GM18951 (cell line): ENCODE measurements around the gene SLC6A9.

ENCODE experiments used
- POLR2A ChIP-seq: IDR thresholded peaks from 4 replicates; pipeline ENCODE4 v1.6.1; 2011; ENCODE audit warnings: mild to moderate bottlenecking; ENCODE audit not compliant: insufficient read length, insufficient read depth; ENCODE audit errors: extremely low read depth
- in situ Hi-C: fragments of 300-500 bp; cut with MboI; formaldehyde crosslinking; loops from one replicate; pipeline ENCODE4 v1.12.0; 2022; ENCODE audit warnings: low sequenced_read_pairs, mixed read lengths, inconsistent platforms; ENCODE audit not compliant: unreplicated experiment

The SLC6A9 gene

DNA sequence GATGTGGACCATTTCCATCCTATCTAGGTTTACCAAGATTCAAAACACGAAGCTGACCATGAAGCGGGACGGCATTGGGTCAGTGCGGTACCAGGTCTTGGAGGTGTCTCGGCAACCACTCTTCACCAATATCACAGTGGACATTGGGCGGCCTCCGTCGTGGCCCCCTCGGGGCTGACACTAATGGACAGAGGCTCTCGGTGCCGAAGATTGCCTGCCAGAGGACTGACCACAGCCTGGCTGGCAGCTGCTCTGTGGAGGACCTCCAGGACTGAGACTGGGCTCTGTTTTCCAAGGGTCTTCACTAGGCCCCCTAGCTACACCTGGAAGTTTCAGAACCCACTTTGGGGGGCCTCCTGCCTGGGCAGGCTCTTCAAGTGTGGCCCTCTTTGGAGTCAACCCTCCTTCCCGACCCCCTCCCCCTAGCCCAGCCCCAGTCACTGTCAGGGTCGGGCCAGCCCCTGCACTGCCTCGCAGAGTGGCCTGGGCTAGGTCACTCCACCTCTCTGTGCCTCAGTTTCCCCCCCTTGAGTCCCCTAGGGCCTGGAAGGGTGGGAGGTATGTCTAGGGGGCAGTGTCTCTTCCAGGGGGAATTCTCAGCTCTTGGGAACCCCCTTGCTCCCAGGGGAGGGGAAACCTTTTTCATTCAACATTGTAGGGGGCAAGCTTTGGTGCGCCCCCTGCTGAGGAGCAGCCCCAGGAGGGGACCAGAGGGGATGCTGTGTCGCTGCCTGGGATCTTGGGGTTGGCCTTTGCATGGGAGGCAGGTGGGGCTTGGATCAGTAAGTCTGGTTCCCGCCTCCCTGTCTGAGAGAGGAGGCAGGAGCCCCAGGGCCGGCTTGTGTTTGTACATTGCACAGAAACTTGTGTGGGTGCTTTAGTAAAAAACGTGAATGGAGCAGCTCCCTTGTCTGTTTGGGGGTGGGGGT, 40.7 kb downstream of the SLC6A9 start:
- TF ChIP-seq POLR2A = no peak
- in situ Hi-C loops = no loop called here

DNA sequence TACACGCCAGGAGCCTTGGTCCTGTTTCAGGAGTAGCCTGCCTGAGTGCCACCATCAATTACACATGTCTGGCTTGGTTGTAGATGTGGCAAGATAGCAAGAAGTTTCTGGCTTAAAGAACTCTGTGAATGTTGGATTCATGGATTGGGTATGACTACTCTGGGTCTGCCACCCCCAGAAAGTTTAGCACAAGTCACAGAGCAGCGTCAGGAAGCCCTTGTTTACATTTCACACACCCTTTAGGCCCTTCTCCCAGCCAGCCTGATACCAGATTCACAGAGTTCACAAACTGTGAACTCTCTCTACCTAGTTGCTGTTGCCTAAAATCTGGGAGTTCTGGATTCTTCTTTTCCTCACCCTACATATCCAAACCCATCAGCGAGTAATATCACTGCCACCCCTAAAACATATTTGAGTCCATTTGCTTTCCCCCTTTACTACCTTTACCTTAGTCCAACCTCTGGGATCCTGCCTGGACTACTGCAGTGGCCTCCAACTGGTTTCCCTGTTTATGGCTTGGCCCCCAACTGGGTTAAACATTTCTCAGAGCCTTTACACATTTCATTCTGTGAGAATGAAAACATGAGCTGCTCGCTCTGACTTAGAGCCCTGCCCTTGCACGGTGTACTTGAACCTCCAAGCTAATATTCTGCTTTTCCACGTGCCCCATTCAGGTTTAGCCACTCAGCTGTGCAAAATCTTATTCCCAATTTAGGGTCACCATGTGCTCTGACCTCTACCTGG, 43.9 kb downstream of the SLC6A9 start:
- in situ Hi-C loops = no loop called here

DNA sequence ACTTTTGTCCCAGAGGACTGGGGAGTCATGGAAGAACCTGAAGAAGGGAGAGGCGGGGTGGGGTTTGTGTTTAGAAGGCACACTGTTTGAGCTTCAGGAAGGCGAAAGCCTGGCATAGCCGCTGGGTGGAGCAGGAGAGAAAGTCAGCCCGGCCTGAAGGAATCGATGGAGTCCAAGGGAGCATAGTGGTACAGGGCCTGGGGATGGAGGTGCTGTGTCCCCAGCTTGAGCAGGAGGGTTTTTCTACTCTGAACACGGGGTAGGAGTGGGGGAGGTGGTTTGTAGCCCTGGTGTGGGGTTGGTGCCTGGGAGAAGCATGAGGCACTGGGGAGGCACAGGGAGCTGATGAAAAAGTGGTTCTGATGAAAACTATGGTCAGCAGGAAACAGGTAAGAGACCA, 44.5 kb downstream of the SLC6A9 start:
- in situ Hi-C loops = no loop called here
- TF ChIP-seq POLR2A = no peak

More for the DNA sequence above, 43.9 kb downstream of the SLC6A9 start:
- TF ChIP-seq POLR2A = no peak

DNA sequence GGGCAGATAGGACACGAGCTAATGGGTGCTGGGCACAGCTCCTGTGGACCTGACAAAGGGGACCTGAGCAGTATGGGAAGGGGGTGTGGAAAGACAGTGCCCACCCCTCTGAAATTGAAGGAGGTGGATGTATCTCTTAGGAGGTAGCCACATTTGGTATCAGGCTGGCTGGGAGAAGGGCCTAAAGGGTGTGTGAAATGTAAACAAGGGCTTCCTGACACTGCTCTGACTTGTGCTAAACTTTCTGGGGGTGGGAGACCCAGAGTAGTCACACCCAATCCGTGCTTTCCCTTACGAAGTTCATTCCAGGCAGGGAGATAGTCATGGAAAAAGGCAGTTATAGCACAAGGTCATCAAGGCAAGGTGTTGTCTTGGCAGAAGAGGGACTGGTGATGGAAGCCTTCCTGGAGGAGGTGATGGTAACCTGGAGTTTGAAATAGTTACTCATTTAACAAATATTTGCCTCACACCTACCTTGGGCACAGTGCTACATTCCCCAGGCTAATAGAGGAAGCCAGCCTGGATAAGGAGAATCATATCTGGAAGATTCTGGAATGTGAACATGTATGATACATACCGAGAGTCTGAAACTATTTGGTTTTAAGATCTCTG, 45.2 kb downstream of the SLC6A9 start:
- TF ChIP-seq POLR2A = no peak
- in situ Hi-C loops = no loop called here

DNA sequence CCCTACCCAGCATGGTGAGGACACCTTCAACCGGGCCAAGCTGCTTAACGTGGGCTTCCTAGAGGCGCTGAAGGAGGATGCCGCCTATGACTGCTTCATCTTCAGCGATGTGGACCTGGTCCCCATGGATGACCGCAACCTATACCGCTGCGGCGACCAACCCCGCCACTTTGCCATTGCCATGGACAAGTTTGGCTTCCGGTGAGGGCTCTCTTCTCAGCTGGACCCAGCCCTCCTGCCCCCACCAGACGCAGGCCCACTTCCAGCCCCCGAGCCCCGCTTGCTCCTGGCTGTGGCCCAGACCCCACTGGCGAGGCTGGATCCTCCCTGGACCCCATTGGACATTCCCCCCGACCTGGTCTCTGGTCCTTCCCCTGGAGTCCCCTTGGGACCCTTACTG, 46.4 kb downstream of the SLC6A9 start:
- in situ Hi-C loops = no loop called here
- no peak for TF ChIP-seq POLR2A

DNA sequence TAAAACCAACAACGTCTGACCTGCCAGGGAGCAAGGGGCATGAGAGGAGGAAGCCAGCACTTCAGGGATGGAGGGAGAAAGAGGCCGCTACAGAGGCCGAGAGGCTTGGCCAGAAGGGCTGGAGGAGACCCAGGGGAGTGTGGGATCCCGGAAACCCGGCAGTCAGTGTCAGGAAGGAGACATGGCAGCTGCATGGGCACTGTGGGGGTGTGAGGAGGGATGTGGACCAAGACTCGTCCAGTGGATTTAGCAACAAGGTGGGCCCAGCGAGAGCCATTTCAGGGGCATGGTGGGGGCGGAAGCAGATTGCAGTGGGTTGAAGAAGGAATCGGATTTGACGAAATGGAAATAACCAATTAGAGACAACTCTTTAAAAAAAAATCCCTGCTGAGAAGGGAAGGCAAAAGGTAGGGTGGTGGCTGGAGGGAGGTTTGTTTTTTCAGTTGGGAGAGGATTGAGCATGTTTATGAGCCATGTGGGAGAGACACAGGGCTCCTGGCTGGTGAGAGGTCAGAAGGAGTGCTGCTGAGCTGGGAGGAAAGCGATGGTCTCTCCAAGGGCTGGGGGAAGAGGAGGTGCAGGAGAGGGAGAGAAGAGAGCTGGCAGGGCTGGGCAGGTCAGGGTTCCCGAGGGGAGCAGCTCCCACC, 47.9 kb downstream of the SLC6A9 start:
- in situ Hi-C loops = no loop called here

DNA sequence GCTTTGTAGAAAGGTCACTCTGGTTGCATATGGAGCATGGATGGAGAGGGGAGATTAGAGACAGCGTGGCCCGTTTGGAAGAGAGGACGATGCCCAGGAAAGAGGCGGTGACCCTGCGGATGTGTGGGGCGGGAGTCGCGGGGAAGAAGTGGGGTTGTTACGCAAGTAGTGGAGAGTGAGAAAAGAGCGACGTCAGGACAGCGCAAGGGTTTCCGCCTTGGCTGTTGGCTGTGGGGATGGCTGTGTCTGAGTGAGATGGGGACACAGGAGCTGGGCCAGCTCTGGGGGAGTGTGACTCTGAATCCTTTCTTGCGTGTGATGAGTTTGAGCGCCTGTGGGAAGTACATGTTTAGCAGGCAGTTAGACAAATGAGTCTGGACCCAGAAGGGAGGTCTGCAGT, 48.5 kb downstream of the SLC6A9 start:
- in situ Hi-C loops = no loop called here
- no peak for TF ChIP-seq POLR2A

More for the DNA sequence above, 47.9 kb downstream of the SLC6A9 start:
- no peak for TF ChIP-seq POLR2A

DNA sequence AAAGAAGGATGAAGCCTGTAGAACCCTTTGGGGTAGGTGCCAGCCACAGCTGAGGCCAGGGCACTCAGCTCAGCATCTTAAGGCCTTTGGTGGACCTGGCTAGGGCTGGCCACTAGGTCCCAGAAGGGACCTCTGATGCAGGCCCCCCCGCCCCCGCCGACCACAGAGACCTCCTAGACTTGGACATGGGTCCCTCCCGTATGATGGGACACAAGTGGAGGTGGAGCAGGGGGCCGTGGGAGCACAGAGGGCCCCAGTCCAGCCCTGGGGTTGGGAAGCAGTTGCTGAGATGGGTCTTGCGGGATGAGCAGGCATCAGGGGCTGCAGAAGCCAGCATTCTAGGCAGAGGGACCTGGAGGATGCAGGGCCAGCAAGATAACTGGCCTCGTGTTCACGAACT, 49.0 kb downstream of the SLC6A9 start:
- no peak for TF ChIP-seq POLR2A
- in situ Hi-C loops = no loop called here

DNA sequence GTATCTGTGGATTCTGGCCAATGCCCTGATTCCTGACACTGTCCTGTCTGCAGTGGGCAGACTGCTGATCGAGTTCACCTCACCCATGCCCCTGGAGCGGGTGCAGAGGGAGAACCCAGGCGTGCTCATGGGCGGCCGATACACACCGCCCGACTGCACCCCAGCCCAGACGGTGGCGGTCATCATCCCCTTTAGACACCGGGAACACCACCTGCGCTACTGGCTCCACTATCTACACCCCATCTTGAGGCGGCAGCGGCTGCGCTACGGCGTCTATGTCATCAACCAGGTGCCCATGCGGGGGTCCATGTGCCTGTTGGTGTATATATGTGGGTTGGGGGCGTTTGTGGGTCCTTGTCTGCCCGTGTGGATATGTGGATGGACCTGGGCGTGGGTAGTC, 49.6 kb downstream of the SLC6A9 start:
- no peak for TF ChIP-seq POLR2A
- in situ Hi-C loops = no loop called here

DNA sequence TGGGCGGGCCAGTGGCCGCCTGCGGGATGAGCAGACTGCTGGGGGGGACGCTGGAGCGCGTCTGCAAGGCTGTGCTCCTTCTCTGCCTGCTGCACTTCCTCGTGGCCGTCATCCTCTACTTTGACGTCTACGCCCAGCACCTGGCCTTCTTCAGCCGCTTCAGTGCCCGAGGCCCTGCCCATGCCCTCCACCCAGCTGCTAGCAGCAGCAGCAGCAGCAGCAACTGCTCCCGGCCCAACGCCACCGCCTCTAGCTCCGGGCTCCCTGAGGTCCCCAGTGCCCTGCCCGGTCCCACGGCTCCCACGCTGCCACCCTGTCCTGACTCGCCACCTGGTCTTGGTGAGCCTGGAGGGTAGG, 50.1 kb downstream of the SLC6A9 start:
- in situ Hi-C loops = no loop called here
- TF ChIP-seq POLR2A = no peak

DNA sequence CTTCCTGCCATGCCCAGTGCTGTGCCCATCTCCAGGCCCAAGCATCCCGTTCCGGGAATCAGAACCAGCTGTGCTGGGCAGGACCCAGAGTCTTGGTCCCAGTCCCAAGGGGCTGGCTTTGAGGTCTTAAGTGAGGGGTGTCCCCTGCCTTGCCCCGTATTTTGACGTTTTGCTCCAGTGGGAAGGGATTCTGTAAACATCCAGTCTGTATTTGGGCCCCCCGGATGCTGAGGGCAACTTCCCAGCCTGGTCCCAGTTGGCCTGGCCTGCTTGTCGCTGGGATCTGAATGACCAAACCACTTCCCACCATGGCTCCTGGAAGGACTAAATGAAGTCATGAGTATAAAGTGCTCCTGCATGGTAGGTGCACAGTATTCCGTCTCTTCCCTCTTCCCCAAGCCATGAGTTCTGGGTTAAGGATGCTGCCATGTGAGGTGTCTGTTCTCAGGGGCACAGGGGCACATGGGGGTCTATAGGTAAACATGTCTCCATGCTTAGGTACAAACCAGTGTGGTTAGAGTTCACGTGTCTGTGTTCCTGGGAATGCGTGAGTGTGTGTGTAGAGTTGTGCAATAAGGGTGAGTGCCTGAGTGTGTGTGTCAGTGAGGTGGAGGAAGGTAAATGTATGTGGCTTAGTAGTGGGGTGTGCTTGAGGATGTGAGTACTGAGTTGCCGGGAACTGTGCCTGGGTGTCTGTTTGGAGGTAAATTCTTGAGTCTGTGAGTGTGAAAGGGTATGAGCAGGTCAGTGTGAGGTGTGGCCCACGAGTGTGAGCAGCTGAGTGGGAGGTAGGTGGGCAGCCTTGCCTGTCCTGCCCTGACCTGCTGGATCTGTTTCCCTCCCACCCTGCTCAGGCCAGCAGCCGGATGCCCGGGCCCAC, 50.8 kb downstream of the SLC6A9 start:
- in situ Hi-C loops = no loop called here
- TF ChIP-seq POLR2A = no peak

DNA sequence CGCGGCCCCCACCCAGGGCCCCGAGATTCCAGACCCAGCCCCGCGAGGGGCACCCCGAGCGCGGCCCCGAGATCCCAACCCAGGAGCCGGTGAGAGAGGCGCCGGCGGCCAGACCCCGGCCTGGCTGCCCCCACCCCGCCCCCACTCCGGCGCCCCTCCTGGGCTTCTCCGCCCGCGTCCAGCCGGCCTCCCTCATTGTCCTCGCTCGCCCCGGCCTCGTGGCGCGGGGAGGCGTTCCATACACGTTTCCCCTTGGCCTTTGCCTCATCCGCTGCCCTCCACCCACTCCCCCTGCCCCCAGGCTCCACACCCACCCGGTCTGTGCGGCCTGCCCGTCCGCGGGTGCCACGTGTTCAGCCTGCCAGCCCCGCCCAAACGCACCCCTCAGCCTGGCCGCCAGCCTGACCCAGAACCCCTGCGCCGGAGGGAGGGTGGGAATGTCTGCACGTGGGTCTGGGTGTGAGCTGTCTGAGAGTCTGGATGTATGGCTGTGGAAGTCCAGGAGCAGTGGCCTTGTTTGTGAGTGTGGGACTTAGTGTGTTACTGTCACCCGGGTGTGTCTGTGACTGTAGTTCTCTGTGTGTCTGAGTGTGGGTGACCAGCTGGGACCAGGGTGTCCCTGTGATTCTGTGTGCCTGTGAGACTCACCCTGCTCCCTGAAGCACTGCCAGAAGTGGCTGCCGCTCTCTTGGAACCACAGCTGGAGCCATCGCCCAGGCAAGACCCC, 51.6 kb downstream of the SLC6A9 start:
- in situ Hi-C loops = no loop called here
- no peak for TF ChIP-seq POLR2A
